ENCODE results near the gene PDGFA. TPM values are rescaled to one million over a fixed set of nuclear protein-coding genes. Genes with fewer than 3 reads are reported as not detected.

The PDGFA gene
- polyA plus RNA-seq, 1 experiment: 17.4 TPM

- DNase-seq (ENCODE audit: low read depth): no peak
- no peaks in the 10 kb centered on the region for H3K27me3 ChIP-seq (ENCODE audit: control insufficient read depth, insufficient read depth, low read length)
- H3K36me3 ChIP-seq (ENCODE audit: control insufficient read depth, insufficient read depth, low read length): no peaks in the 10 kb centered on the region
- TF ChIP-seq, protein P1, sequence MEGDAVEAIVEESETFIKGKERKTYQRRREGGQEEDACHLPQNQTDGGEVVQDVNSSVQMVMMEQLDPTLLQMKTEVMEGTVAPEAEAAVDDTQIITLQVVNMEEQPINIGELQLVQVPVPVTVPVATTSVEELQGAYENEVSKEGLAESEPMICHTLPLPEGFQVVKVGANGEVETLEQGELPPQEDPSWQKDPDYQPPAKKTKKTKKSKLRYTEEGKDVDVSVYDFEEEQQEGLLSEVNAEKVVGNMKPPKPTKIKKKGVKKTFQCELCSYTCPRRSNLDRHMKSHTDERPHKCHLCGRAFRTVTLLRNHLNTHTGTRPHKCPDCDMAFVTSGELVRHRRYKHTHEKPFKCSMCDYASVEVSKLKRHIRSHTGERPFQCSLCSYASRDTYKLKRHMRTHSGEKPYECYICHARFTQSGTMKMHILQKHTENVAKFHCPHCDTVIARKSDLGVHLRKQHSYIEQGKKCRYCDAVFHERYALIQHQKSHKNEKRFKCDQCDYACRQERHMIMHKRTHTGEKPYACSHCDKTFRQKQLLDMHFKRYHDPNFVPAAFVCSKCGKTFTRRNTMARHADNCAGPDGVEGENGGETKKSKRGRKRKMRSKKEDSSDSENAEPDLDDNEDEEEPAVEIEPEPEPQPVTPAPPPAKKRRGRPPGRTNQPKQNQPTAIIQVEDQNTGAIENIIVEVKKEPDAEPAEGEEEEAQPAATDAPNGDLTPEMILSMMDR (IDR thresholded peaks at IDR 0.05; ENCODE audit: insufficient read depth, low read depth, low read length): no peak
- H3K4me3 ChIP-seq (ENCODE audit: low read depth, low read length): no peak overlapping the region
- ChIA-PET POLR2A (no interaction called here), CTCF (no interaction called here)
Measured at GRCh38 chr7:560966-561630, 41.5 kb upstream of the PDGFA start.

DNA sequence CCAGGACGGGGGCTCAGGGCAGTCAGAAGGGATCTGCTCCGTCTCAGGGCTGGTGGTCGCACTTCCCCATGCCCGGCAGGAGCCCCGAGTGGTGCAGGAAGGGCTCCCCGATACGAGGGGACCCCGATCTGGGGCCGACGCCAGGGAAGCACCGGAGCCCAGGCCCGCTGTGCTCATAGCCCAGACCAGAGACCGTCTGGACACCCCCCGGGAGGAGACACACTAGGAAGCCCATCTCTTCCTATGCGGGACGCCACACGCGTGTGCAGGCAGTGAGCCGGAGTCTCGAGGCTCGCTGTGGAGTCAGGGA, 39.7 kb upstream of the PDGFA start:
- TF ChIP-seq, protein P1 (IDR thresholded peaks at IDR 0.05; ENCODE audit: insufficient read depth, low read depth, low read length): no peak

GRCh38 chr7:557558-557881, 37.9 kb upstream of the PDGFA start:
- Histone ChIP-seq H3K27me3 (ENCODE audit: control insufficient read depth, insufficient read depth, low read length) (no peaks in the 10 kb centered on the region), H3K4me3 (ENCODE audit: low read depth, low read length) (no peak overlapping the region), H3K36me3 (ENCODE audit: control insufficient read depth, insufficient read depth, low read length) (no peaks in the 10 kb centered on the region)
- no peak for DNase-seq (ENCODE audit: low read depth)
- ChIA-PET CTCF (no interaction called here), POLR2A (no interaction called here)
- TF ChIP-seq, protein P1 (IDR thresholded peaks at IDR 0.05; ENCODE audit: insufficient read depth, low read depth, low read length): no peak

More for the DNA sequence above, 39.7 kb upstream of the PDGFA start:
- no peaks in the 10 kb centered on the region for H3K36me3 ChIP-seq (ENCODE audit: control insufficient read depth, insufficient read depth, low read length)
- CTCF ChIA-PET: no interaction called here
- no peak overlapping the region for H3K4me3 ChIP-seq (ENCODE audit: low read depth, low read length)
- DNase-seq (ENCODE audit: low read depth): no peak
- H3K27me3 ChIP-seq (ENCODE audit: control insufficient read depth, insufficient read depth, low read length): no peaks in the 10 kb centered on the region
- POLR2A ChIA-PET: no interaction called here

DNA sequence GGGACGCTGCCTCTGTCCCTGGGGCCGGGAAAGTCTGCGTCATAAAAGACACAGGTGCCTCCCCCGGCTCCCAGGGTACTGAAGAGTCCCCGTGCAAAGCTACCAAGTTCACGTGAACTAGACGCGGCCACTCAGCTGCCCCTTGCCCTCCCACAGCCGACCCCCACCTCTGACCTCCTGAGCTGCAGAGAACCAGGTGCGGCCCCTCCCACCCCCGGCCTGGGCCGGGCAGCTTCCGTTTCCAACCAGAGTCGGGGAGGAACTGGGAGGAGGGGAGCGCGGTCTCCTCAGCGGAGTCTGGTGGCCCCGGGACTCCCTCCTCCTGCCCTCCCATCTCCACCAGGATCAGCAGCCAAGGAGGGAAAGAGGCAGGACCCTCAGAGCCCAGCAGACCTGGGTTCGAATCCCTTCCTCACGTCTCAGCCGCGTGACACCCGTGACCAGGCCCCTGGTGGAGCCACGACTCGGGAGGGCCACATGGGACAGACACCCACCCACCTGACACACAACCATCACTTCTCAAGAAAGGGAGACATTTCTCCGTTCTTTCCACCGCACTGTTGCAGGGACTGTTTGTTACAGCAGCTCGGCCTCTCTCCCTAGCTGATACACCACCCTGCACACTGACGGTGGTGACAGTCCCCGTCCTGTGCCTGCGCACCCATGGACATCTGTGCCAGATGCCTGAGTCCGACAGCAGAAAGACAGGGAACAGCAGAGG, 37.4 kb upstream of the PDGFA start:
- TF ChIP-seq, protein P1 (IDR thresholded peaks at IDR 0.05; ENCODE audit: insufficient read depth, low read depth, low read length): no peak
- Histone ChIP-seq H3K36me3 (ENCODE audit: control insufficient read depth, insufficient read depth, low read length) (no peaks in the 10 kb centered on the region), H3K27me3 (ENCODE audit: control insufficient read depth, insufficient read depth, low read length) (no peaks in the 10 kb centered on the region), H3K4me3 (ENCODE audit: low read depth, low read length) (no peak overlapping the region)
- no peak for DNase-seq (ENCODE audit: low read depth)
- CTCF ChIA-PET: no interaction called here
- POLR2A ChIA-PET: no interaction called here

DNA sequence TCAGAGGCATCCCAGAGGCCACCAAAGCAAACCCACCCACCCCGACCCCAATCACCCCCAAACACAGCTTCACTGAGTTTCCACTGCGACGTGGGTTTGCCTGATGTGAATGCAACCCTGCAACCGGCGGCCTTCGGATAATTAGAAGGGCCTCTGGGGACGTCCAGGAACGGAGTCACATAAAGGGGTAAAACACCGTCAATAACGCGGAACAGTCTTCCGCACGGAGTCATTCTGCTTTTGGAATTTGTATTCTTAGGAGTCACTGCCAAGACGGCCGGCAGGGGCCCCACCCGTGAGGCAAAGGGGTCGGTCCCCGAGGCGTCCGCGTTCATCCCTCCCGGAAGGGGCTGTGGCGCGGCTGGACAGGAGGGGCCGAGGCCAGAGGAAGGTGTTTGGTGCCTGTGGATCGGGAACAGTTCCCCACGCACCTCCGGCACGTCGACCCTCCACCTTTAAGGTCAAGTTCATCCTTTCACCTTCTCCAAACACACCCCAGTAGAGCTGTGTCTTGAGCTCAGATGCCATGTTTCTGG, 36.7 kb upstream of the PDGFA start:
- POLR2A ChIA-PET: no interaction called here
- TF ChIP-seq, protein P1 (IDR thresholded peaks at IDR 0.05; ENCODE audit: insufficient read depth, low read depth, low read length): no peak
- no peaks in the 10 kb centered on the region for H3K36me3 ChIP-seq (ENCODE audit: control insufficient read depth, insufficient read depth, low read length)
- DNase-seq (ENCODE audit: low read depth): no peak
- no peaks in the 10 kb centered on the region for H3K27me3 ChIP-seq (ENCODE audit: control insufficient read depth, insufficient read depth, low read length)
- CTCF ChIA-PET: no interaction called here
- H3K4me3 ChIP-seq (ENCODE audit: low read depth, low read length): no peak overlapping the region

All from BJ (cell line).